K562 (cell line): Measurements from ENCODE around the gene YKT6. TPM values are rescaled to one million over a fixed set of nuclear protein-coding genes. Genes with fewer than 3 reads are reported as not detected.
A peak's percentile ranks its signal among the peaks of the same experiment; 100 is the strongest.

Experiments used
- ATAC-seq: fragments of 200-7000 bp; cut with Tn5 transposase; 3 replicates; pipeline ENCODE4 v1.9.1; 2020; ENCODE audit warnings: moderate library complexity
- BruUV-seq: library from RNA; stranded (reverse); fragments of 400-500 nt; replicated peaks from 2 replicates; lab custom pipeline; 2021; lab: Mats Ljungman, UMichigan
- CTCF ChIA-PET: fragments of 300-600 bp; formaldehyde crosslinking; extraction: SDS; loops from one replicate; lab custom pipeline; 2021; ENCODE audit warnings: low intra/inter-chr PET ratio; lab: Yijun Ruan, JAX
- POLR2A ChIA-PET: fragments of 300-600, 350-650 bp; sonication (Branson Sonifier 250); formaldehyde crosslinking; extraction: SDS; loops from one replicate; lab custom pipeline; 2021; ENCODE audit warnings: antibody characterized with exemption, inconsistent platforms; lab: Yijun Ruan, JAX
- DNase-seq, 4 experiments: peaks; one replicate each; pipeline versions ENCODE4 v3.0.0 to v3.0.0-alpha.2; 2011 to 2018; ENCODE audit warnings: low spot score in 3 of 4, mixed read lengths in 3 of 4; ENCODE audit errors: extremely low read depth in 1 of 4
- FAIRE-seq: peaks from 2 replicates; lab custom pipeline; 2011; peaks lifted over from hg19 to GRCh38; lab: Jason Lieb, UNC
- H2AFZ ChIP-seq: 2 replicates; pipeline ENCODE4 v1.6.0; 2011; ENCODE audit warnings: low read depth, low read length, control low read depth, inconsistent platforms
- H3K27ac ChIP-seq: fragments of 200-600 bp; 3 replicates; pipeline ENCODE4 v1.8.0; 2011; ENCODE audit warnings: low read depth, mild to moderate bottlenecking, control low read depth, inconsistent platforms, low read length, moderate library complexity, mixed read lengths; ENCODE audit errors: extremely low read depth
- H3K27me3 ChIP-seq, 2 experiments: fragments of 300-600 bp in 1 of 2; 2 replicates in 1 of 2; 3 replicates in 1 of 2; pipeline versions ENCODE4 v1.6.0 to v1.8.0; 2011; ENCODE audit warnings: inconsistent platforms in 2 of 2, low read length in 2 of 2, mild to moderate bottlenecking in 1 of 2, mixed read lengths in 1 of 2, moderate library complexity in 1 of 2; ENCODE audit not compliant: control insufficient read depth in 2 of 2, insufficient read depth in 2 of 2
- H3K36me3 ChIP-seq: fragments of 300-600 bp; 3 replicates; pipeline ENCODE4 v1.8.0; 2011; ENCODE audit warnings: mild to moderate bottlenecking, low read length, inconsistent platforms; ENCODE audit not compliant: control insufficient read depth, insufficient read depth
- H3K4me1 ChIP-seq, 2 experiments: fragments of 200-600 bp in 1 of 2; replicated peaks in 1 of 2; 2 replicates in 1 of 2; 3 replicates in 1 of 2; pipeline versions ENCODE4 v1.5.1 to v1.8.0; 2011; ENCODE audit warnings: inconsistent platforms in 2 of 2, low read length in 2 of 2, mild to moderate bottlenecking in 1 of 2, mixed read lengths in 1 of 2, moderate library complexity in 1 of 2; ENCODE audit not compliant: control insufficient read depth in 2 of 2, insufficient read depth in 2 of 2
- H3K4me2 ChIP-seq: 2 replicates; pipeline ENCODE4 v1.6.1; 2011; ENCODE audit warnings: low read length, control low read depth, inconsistent platforms, mixed read lengths; ENCODE audit not compliant: insufficient read depth
- H3K4me3 ChIP-seq: fragments of 200-600 bp; sonication (generic), shearing (Covaris generic); 2 replicates; pipeline ENCODE4 v1.5.1; 2016; ENCODE audit warnings: control low read depth, inconsistent platforms
- H3K79me2 ChIP-seq: fragments of 200-600 bp; 3 replicates; pipeline ENCODE4 v1.8.0; 2011; ENCODE audit warnings: low read length, inconsistent platforms; ENCODE audit not compliant: control insufficient read depth, insufficient read depth
- H3K9ac ChIP-seq, 2 experiments: 2 replicates each; pipeline versions ENCODE4 v1.6.0 to v1.6.1; 2011; ENCODE audit warnings: low read depth in 2 of 2, low read length in 2 of 2, control low read depth in 1 of 2, inconsistent platforms in 1 of 2, mild to moderate bottlenecking in 1 of 2, mixed read lengths in 1 of 2; ENCODE audit not compliant: insufficient read depth in 1 of 2
- H3K9me1 ChIP-seq: one replicate; pipeline ENCODE4 v1.6.0; 2011; ENCODE audit warnings: inconsistent platforms, mild to moderate bottlenecking, low read length, moderate library complexity; ENCODE audit not compliant: control insufficient read depth, insufficient read depth
- H3K9me3 ChIP-seq: replicated peaks from 2 replicates; pipeline ENCODE4 v1.5.1; 2011; ENCODE audit warnings: low read depth, low read length, inconsistent platforms; ENCODE audit not compliant: control insufficient read depth, insufficient read depth
- H4K20me1 ChIP-seq: replicated peaks from 2 replicates; pipeline ENCODE4 v1.6.1; 2011; ENCODE audit warnings: low read length, inconsistent platforms, mixed read lengths; ENCODE audit not compliant: control insufficient read depth, insufficient read depth
- TEAD2 ChIP-seq: fragments of 450-650 bp; IDR thresholded peaks from 2 replicates; pipeline ENCODE4 v1.6.1; 2016; ENCODE audit warnings: missing genetic modification characterization, control low read depth, missing compliant biosample characterization
- ZNF668 ChIP-seq: fragments of 250-450 bp; sonication (Bioruptor Pico); IDR thresholded peaks from 2 replicates; pipeline ENCODE4 v1.8.0; 2022; ENCODE audit warnings: mild to moderate bottlenecking, inconsistent platforms
- WGBS: fragments of 100-300 bp; shearing (Covaris generic); methylation state at CpG from one replicate; pipeline ENCODE4 v1.1.6; 2016; ENCODE audit warnings: low coverage, mixed read lengths; ENCODE audit not compliant: insufficient coverage; ENCODE audit errors: missing lambda C conversion rate; 5-methylcytosine and 5-hydroxymethylcytosine counted together
- in situ Hi-C: fragments of 300-500 bp; cut with MboI; formaldehyde crosslinking; loops from 4 replicates; pipeline ENCODE4 v1.15.0; 2018; ENCODE audit warnings: inconsistent platforms, mixed read lengths
- intact Hi-C: fragments of 100-400 bp; cut with micrococcal nuclease; formaldehyde crosslinking; loops from 2 replicates; pipeline ENCODE4 v1.14.2; 2022
- polyA plus RNA-seq, 8 experiments: library from polyadenylated mRNA; depleted of rRNA in 4 of 8; stranded (reverse) in 5 of 8; unstranded in 3 of 8; fragments of >200 nt; fragmentation: Nextera tagmentation in 2 of 8; fragmentation: Illumina TruSeq in 1 of 8; extraction: Ambion mirVana in 2 of 8; extraction: Trizol in 1 of 8; gene quantifications; 2 replicates each; pipeline versions ENCODE4 v1.2.1 to v1.2.3, GENCODE V29; 2011 to 2014; ENCODE audit warnings: inconsistent platforms in 1 of 8, missing spikeins in 1 of 8
- total RNA-seq, 7 experiments: library from RNA; depleted of rRNA in 6 of 7; stranded (reverse); fragments of >200 nt in 6 of 7; fragmentation: Illumina TruSeq in 2 of 7; extraction: Trizol in 2 of 7; gene quantifications; 2 replicates each; pipeline versions ENCODE4 v1.2.1 to v1.2.3, GENCODE V29; 2011 to 2021; ENCODE audit warnings: low replicate concordance in 1 of 7
- TF ChIP-seq, protein P1 (sequence below), 2 experiments: IDR thresholded peaks in 1 of 2; conservative IDR thresholded peaks in 1 of 2; 2 replicates each; pipeline ENCODE4 v1.6.1; 2016; ENCODE audit warnings: low read depth in 2 of 2, mild to moderate bottlenecking in 1 of 2, missing compliant biosample characterization in 1 of 2, missing genetic modification characterization in 1 of 2, moderate library complexity in 1 of 2
- TF ChIP-seq, protein P2 (sequence below): fragments of 450-650 bp; IDR thresholded peaks from 2 replicates; pipeline ENCODE4 v1.6.1; 2016

YKT6 gene
- total and polyA plus RNA-seq, 9 of the 15 experiments (the other 6 are each of a cell fraction or from before 2014, with no cell fraction given): 1.6 to 90.6 (median 75.1) TPM

DNA sequence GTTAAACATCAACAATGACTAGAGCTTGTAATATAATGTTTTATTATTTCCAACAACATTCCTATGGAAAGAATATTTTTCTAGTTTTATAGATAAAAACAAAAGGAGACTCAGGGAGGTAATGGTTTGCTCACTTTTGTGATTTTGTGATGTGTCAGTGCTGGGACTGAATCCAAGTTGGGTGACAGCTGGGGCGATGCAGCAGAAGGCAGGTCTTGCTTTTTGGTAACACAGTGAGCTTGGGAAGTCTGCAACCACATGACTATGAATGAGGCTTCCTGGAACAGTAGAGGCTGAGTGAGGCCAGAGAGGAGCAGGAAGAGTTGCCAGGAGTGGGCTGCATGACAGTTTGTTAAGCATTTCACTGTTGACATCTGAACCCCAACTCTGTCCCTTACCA is 4.9 kb upstream of the YKT6 start:
- Histone ChIP-seq H3K9ac (no peak overlapping the region), H3K36me3 (no peaks in the 10 kb centered on the region), H3K27me3 (no peaks in the 10 kb centered on the region), H3K9me1 (no peaks in the 10 kb centered on the region), H3K4me3 (no peak overlapping the region), H3K4me2 (no peak overlapping the region), H4K20me1 (no peaks in the 10 kb centered on the region), H3K27ac (no peak overlapping the region), H3K79me2 (peaks cover 1% of the 10 kb centered on the region; the same call in 2 of the 3 replicates), H3K9me3 (no peaks in the 10 kb centered on the region), H3K4me1 (peaks cover 2 to 3% of the 10 kb centered on the region in 2 experiments; a peak in 3 of 5 replicates), H2AFZ (no peak overlapping the region)
- CTCF ChIA-PET: interaction anchor here (1.0 kb wide), 1 partner anchor 64 kb away, joined by 4 read pairs; no protein-coding TSS in a partner anchor
- in situ Hi-C loops: no loop called here
- POLR2A ChIA-PET: interaction anchor here (0.6 to 2.0 kb wide), 5 partner anchors 8 to 129 kb away, joined by 3 to 6 read pairs (median 4); no protein-coding TSS in a partner anchor
- no TSS peak for BruUV-seq
- ATAC-seq (no peak), DNase-seq (no peak), FAIRE-seq (no peak)
- TF ChIP-seq TEAD2 (no peak), ZNF668 (no peak)
- TF ChIP-seq, protein P1, sequence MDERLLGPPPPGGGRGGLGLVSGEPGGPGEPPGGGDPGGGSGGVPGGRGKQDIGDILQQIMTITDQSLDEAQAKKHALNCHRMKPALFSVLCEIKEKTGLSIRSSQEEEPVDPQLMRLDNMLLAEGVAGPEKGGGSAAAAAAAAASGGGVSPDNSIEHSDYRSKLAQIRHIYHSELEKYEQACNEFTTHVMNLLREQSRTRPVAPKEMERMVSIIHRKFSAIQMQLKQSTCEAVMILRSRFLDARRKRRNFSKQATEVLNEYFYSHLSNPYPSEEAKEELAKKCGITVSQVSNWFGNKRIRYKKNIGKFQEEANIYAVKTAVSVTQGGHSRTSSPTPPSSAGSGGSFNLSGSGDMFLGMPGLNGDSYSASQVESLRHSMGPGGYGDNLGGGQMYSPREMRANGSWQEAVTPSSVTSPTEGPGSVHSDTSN (CRISPR knock-in tag; IDR thresholded peaks at IDR 0.05; ENCODE audit: low read depth): no peak
- TF ChIP-seq, protein P1 (tag; conservative IDR thresholded peaks at IDR 0.05; ENCODE audit: low read depth): 0 out of 2 replicates have a peak, but pooled peaks have one; percentile 35
- TF ChIP-seq, protein P2, sequence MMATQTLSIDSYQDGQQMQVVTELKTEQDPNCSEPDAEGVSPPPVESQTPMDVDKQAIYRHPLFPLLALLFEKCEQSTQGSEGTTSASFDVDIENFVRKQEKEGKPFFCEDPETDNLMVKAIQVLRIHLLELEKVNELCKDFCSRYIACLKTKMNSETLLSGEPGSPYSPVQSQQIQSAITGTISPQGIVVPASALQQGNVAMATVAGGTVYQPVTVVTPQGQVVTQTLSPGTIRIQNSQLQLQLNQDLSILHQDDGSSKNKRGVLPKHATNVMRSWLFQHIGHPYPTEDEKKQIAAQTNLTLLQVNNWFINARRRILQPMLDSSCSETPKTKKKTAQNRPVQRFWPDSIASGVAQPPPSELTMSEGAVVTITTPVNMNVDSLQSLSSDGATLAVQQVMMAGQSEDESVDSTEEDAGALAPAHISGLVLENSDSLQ: peak; percentile 76
- 0% methylated on average over 1 of the region's 1 CpG for WGBS
- intact Hi-C loops: loop anchor here (1.0 to 5.0 kb wide), 4 partner anchors 49 to 123 kb away; no protein-coding TSS in a partner anchor
